Keratinocyte (primary cell): Measurements from ENCODE around the gene FNDC4. TPM values are rescaled to one million over a fixed set of nuclear protein-coding genes. Genes with fewer than 3 reads are reported as not detected.

Experiments
- DNase-seq: peaks from one replicate; pipeline ENCODE4 v3.0.0-alpha.2; 2011; ENCODE audit warnings: low read depth, missing footprints, low spot score
- FAIRE-seq: peaks from 2 replicates; lab custom pipeline; 2011; peaks lifted over from hg19 to GRCh38; lab: Jason Lieb, UNC
- H2AFZ ChIP-seq: 2 replicates; pipeline ENCODE4 v1.6.0; 2012; ENCODE audit warnings: low read length, control low read depth, inconsistent platforms; ENCODE audit not compliant: control insufficient read depth
- H3K27ac ChIP-seq: 2 replicates; pipeline ENCODE4 v1.5.1; 2011; ENCODE audit warnings: low read length; ENCODE audit not compliant: control insufficient read depth, insufficient read depth
- H3K27me3 ChIP-seq: 3 replicates; pipeline ENCODE4 v1.6.0; 2011; ENCODE audit warnings: low read length; ENCODE audit not compliant: control insufficient read depth, insufficient read depth; ENCODE audit errors: extremely low read depth
- H3K36me3 ChIP-seq, 2 experiments: 2 replicates in 1 of 2; 3 replicates in 1 of 2; pipeline ENCODE4 v1.5.1; 2011; ENCODE audit warnings: low read length in 2 of 2, mild to moderate bottlenecking in 1 of 2; ENCODE audit not compliant: control insufficient read depth in 2 of 2, insufficient read depth in 2 of 2; ENCODE audit errors: extremely low read depth in 1 of 2
- H3K4me1 ChIP-seq: 3 replicates; pipeline ENCODE4 v1.5.1; 2011; ENCODE audit warnings: low read length; ENCODE audit not compliant: control insufficient read depth, insufficient read depth; ENCODE audit errors: extremely low read depth
- H3K4me2 ChIP-seq: 3 replicates; pipeline ENCODE4 v1.6.0; 2011; ENCODE audit warnings: low read depth, low read length; ENCODE audit not compliant: control insufficient read depth, insufficient read depth; ENCODE audit errors: extremely low read depth
- H3K4me3 ChIP-seq, 3 experiments: fragments of 200-600 bp in 1 of 3; sonication (generic) in 1 of 3; 2 replicates in 2 of 3; 3 replicates in 1 of 3; pipeline ENCODE4 v1.5.1; 2011 to 2016; ENCODE audit warnings: low read length in 3 of 3, mild to moderate bottlenecking in 3 of 3, control low read depth in 2 of 3, inconsistent platforms in 1 of 3, low read depth in 1 of 3, mixed read lengths in 1 of 3, mixed run types in 1 of 3, moderate library complexity in 1 of 3; ENCODE audit not compliant: control insufficient read depth in 2 of 3, insufficient read depth in 2 of 3; ENCODE audit errors: extremely low read depth in 1 of 3
- H3K79me2 ChIP-seq: 2 replicates; pipeline ENCODE4 v1.6.0; 2012; ENCODE audit warnings: low read length; ENCODE audit not compliant: control insufficient read depth, insufficient read depth
- H3K9ac ChIP-seq: 3 replicates; pipeline ENCODE4 v1.6.0; 2011; ENCODE audit warnings: low read length; ENCODE audit not compliant: control insufficient read depth, insufficient read depth; ENCODE audit errors: extremely low read depth
- H3K9me1 ChIP-seq: 3 replicates; pipeline ENCODE4 v1.6.0; 2011; ENCODE audit warnings: low read length; ENCODE audit not compliant: control insufficient read depth, insufficient read depth; ENCODE audit errors: extremely low read depth
- H3K9me3 ChIP-seq: 2 replicates; pipeline ENCODE4 v1.5.1; 2012; ENCODE audit warnings: low read depth, low read length; ENCODE audit not compliant: control insufficient read depth
- H4K20me1 ChIP-seq: 3 replicates; pipeline ENCODE4 v1.6.0; 2011; ENCODE audit warnings: low read length; ENCODE audit not compliant: control insufficient read depth, insufficient read depth; ENCODE audit errors: extremely low read depth
- EZH2 ChIP-seq: IDR thresholded peaks from one replicate; pipeline ENCODE4 v1.6.1; 2012; ENCODE audit warnings: inconsistent platforms, mild to moderate bottlenecking, low read length, moderate library complexity
- dilution Hi-C: fragments of 300-500 bp; cut with MboI; formaldehyde crosslinking; loops from one replicate; pipeline ENCODE4 v1.7.0; 2020; ENCODE audit warnings: low sequenced_read_pairs; ENCODE audit not compliant: extremely low pct_ligation_motif_present
- polyA plus RNA-seq, 5 experiments: library from polyadenylated mRNA; depleted of rRNA in 3 of 5; stranded (reverse) in 3 of 5; stranded (forward) in 1 of 5; unstranded in 1 of 5; fragments of >200 nt; gene quantifications; 1 replicate in 1 of 5; 2 replicates in 3 of 5; 3 replicates in 1 of 5; pipeline versions ENCODE4 v1.2.1 to v1.2.3, GENCODE V29; 2011 to 2012; ENCODE audit warnings: missing spikeins in 2 of 5, low read depth in 1 of 5, low replicate concordance in 1 of 5
- TF ChIP-seq, protein P1 (sequence below), 3 experiments: IDR thresholded peaks in 1 of 3; conservative IDR thresholded peaks in 1 of 3; optimal IDR thresholded peaks in 1 of 3; 2 replicates in 2 of 3; 3 replicates in 1 of 3; pipeline versions ENCODE3 to v1.5.1; 2011; ENCODE audit warnings: low read length in 3 of 3, mild to moderate bottlenecking in 3 of 3, moderate library complexity in 2 of 3, control low read depth in 1 of 3, inconsistent platforms in 1 of 3; ENCODE audit not compliant: insufficient read depth in 2 of 3; ENCODE audit errors: extremely low read depth in 1 of 3

Gene FNDC4
- polyA plus RNA-seq, 1 donor (not counting 4 experiments of a cell fraction or from before 2014, with no cell fraction given) = 6.3 TPM

DNA sequence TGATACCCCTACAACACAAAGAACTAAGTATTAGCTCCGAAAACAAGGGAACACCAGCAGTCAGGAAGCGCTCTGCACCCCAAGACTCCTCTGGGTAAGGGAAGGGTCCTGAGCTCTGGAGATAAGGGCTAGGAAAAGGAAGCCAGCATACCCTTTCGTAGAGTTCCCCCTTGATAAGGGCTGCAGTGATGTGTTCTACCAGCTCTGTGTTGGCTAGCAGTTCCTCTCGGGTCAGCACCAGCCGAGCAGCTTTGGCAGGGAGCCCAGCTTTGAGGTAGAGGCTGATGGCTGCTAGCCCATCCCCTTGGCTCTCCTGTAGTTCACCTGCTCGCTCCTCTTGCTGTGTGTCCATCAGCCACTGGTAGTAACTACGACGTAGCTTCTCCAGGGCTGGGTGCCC, 33.9 kb downstream of the FNDC4 start:
- no peaks in the 10 kb centered on the region for H3K9me1 ChIP-seq
- TF ChIP-seq, protein P1, sequence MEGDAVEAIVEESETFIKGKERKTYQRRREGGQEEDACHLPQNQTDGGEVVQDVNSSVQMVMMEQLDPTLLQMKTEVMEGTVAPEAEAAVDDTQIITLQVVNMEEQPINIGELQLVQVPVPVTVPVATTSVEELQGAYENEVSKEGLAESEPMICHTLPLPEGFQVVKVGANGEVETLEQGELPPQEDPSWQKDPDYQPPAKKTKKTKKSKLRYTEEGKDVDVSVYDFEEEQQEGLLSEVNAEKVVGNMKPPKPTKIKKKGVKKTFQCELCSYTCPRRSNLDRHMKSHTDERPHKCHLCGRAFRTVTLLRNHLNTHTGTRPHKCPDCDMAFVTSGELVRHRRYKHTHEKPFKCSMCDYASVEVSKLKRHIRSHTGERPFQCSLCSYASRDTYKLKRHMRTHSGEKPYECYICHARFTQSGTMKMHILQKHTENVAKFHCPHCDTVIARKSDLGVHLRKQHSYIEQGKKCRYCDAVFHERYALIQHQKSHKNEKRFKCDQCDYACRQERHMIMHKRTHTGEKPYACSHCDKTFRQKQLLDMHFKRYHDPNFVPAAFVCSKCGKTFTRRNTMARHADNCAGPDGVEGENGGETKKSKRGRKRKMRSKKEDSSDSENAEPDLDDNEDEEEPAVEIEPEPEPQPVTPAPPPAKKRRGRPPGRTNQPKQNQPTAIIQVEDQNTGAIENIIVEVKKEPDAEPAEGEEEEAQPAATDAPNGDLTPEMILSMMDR (optimal IDR thresholded peaks at IDR 0.05 in 1 of 3, IDR thresholded peaks at IDR 0.05 in 1 of 3, conservative IDR thresholded peaks at IDR 0.05 in 1 of 3; ENCODE audit: extremely low read depth in 1 of 3, insufficient read depth in 2 of 3, low read length in 3 of 3) = no peak
- no peak for TF ChIP-seq EZH2
- H2AFZ ChIP-seq = no peak overlapping the region
- no peak overlapping the region for H3K27ac ChIP-seq
- no peak overlapping the region for H3K9ac ChIP-seq
- peaks cover 4 to 14% of the 10 kb centered on the region in 2 experiments for H3K36me3 ChIP-seq
- dilution Hi-C loops = no loop called here
- no peak overlapping the region for H3K4me2 ChIP-seq
- H3K4me1 ChIP-seq = no peaks in the 10 kb centered on the region
- no peak overlapping the region for H3K4me3 ChIP-seq
- H4K20me1 ChIP-seq = no peaks in the 10 kb centered on the region
- FAIRE-seq (no peak), DNase-seq (no peak)
- no peaks in the 10 kb centered on the region for H3K79me2 ChIP-seq
- H3K9me3 ChIP-seq = no peaks in the 10 kb centered on the region
- H3K27me3 ChIP-seq = no peaks in the 10 kb centered on the region

DNA sequence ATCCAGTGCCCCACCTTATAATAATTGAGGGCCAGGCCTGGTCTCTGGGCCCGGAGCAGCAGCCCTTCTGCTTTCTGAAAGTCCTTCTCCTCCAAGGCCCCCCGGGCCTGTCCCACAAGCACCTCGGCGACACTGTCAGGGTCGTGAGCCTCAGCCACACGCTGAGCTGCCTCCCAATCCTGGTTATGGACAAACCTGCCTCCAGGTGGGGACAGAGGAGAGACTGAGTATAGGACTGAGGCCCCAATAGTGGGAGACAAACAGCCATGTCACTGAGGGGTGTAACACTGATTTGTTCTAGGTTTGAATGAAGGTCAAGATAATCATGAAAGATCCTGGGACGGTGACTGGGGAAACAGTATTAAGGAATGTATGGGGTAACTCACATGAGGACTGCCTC, 41.0 kb downstream of the FNDC4 start:
- Histone ChIP-seq H3K4me3 (no peak overlapping the region), H3K4me2 (no peak overlapping the region), H3K9me3 (no peaks in the 10 kb centered on the region), H3K4me1 (peaks cover 3% of the 10 kb centered on the region), H3K27me3 (no peaks in the 10 kb centered on the region), H3K9me1 (no peaks in the 10 kb centered on the region), H3K27ac (no peak overlapping the region), H2AFZ (no peak overlapping the region), H3K9ac (no peak overlapping the region), H3K79me2 (no peaks in the 10 kb centered on the region), H4K20me1 (no peaks in the 10 kb centered on the region), H3K36me3 (peaks cover 11 to 20% of the 10 kb centered on the region in 2 experiments)
- no peak for TF ChIP-seq EZH2
- TF ChIP-seq, protein P1 (optimal IDR thresholded peaks at IDR 0.05 in 1 of 3, IDR thresholded peaks at IDR 0.05 in 1 of 3, conservative IDR thresholded peaks at IDR 0.05 in 1 of 3; ENCODE audit: extremely low read depth in 1 of 3, insufficient read depth in 2 of 3, low read length in 3 of 3) = peak in 1 of 3 experiments; percentile 5
- dilution Hi-C loops = no loop called here
- DNase-seq (no peak), FAIRE-seq (no peak)
